Thyroid gland (tissue), 4 donors: ENCODE measurements around the gene RIT2.

Experiments
- CTCF ChIP-seq, 6 experiments: fragments of 200-600 bp in 3 of 6; fragments of 450-650 bp in 3 of 6; sonication (generic) in 3 of 6; IDR thresholded peaks; one replicate each; pipeline ENCODE4 v1.5.1; 2016 to 2019; ENCODE audit warnings: antibody characterized with exemption in 6 of 6, mild to moderate bottlenecking in 2 of 6, inconsistent platforms in 1 of 6, moderate library complexity in 1 of 6
- POLR2A ChIP-seq, 2 donors: fragments of 450-650 bp; IDR thresholded peaks; one replicate each; pipeline ENCODE4 v1.6.1; 2017; ENCODE audit warnings: antibody characterized with exemption in 2 of 2, mild to moderate bottlenecking in 2 of 2, moderate library complexity in 1 of 2

GRCh38 chr18:42712065-42712464 is 403.4 kb downstream of the RIT2 start:
- TF ChIP-seq POLR2A (IDR thresholded peaks at IDR 0.05) = no peak
- TF ChIP-seq CTCF (IDR thresholded peaks at IDR 0.05) = no peak
